PC-9 (cell line): ENCODE measurements around the gene ST3GAL6.

Experiments
- CTCF ChIP-seq: fragments of 200-600 bp; sonication (generic); conservative IDR thresholded peaks from 2 replicates; pipeline ENCODE4 v1.6.1; 2017; ENCODE audit warnings: mixed run types, antibody characterized with exemption, mild to moderate bottlenecking, moderate library complexity
- EZH2 ChIP-seq: fragments of 200-600 bp; sonication (generic); IDR thresholded peaks from 2 replicates; pipeline ENCODE4 v1.8.0; 2017; ENCODE audit warnings: antibody characterized with exemption, low read depth

- no peak for TF ChIP-seq CTCF
- no peak for TF ChIP-seq EZH2
Observed at GRCh38 chr3:98784042-98784441, 20.9 kb downstream of the ST3GAL6 start.
